ENCODE data around the gene AGBL5.

DNA sequence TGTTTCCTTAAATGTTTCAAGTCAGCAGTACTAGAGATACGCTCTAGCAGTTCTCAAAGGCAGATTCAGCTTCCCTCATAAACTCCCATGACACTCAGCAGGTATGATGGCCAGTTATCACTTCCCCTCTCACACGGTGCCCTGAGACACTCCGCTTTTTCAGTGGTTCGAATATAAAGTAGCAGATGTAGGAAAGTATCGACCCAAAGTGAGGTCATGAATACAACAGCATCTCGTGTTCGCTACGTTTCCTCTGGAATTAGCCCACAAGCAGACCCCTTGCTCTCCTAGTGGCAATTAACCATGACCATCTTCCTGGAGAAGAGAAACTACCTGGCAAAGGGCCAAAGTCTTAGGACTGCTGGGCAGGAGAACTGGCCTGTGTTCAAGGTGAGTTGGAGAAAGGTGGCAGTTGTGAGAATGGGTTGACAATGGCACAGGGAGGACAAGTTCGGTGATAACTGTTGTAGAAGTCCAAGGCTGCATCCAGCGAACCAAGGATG is 9.3 kb upstream of the AGBL5 start:
- TF ChIP-seq POLR2A (IDR thresholded peaks at IDR 0.05; ENCODE audit: low read length) (no peak), GATA1 (IDR thresholded peaks at IDR 0.05; ENCODE audit: low read depth, low read length) (no peak)
